ENCODE data around the gene KRT40. TPM values are rescaled to one million over a fixed set of nuclear protein-coding genes. Genes with fewer than 3 reads are reported as not detected.

Gene KRT40
- total RNA-seq, 1 experiment from 2014 or later, result not detected

DNA sequence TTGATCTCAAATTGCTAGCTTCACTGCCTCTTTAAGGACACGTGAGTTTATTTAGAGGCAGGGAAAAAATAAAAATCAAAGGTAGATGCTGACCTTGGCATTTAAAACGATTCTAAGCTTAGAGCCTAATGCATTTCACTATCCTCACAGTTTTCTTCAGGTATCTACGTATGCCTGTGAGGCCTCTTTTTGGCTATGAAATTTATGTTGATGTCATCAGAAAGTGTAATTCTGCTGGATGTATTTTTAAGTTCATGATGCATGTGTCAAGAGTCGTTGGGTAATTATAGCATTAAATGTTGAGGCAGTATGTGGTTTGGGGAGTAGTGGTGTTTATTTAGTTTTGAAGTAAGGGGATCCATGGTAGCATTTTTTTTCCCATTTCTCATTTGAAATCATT lies 19.8 kb upstream of the KRT40 start:
- intact Hi-C loops (cut with micrococcal nuclease), result no loop called here
- no peaks in the 10 kb centered on the region for H3K79me2 ChIP-seq (ENCODE audit: insufficient read depth, low read length)
- no peaks in the 10 kb centered on the region for H4K20me1 ChIP-seq (ENCODE audit: insufficient read depth)
- ChIA-PET CTCF (no interaction called here), RAD21 (ENCODE audit: low non-redundant PET in 1 of 2, low total read pairs in 2 of 2, uncharacterized antibody in 2 of 2, unreplicated experiment in 2 of 2) (no interaction called here), POLR2A (interaction anchor here (0.7 to 1.1 kb wide), 2 partner anchors 16 to 511 kb away, joined by 3 read pairs; no protein-coding TSS in a partner anchor)
- H3K4me2 ChIP-seq (ENCODE audit: low read length), result no peak overlapping the region
- no peaks in the 10 kb centered on the region for H3K36me3 ChIP-seq (ENCODE audit: control insufficient read depth in 1 of 2, insufficient read depth in 2 of 2, low read length in 2 of 2)
- H3K9me2 ChIP-seq (ENCODE audit: insufficient read depth), result no peaks in the 10 kb centered on the region
- no peak overlapping the region for H3K4me3 ChIP-seq (replicated peaks in 1 of 2; ENCODE audit: low read depth in 1 of 2, low read length in 2 of 2)
- TF ChIP-seq, protein P1, sequence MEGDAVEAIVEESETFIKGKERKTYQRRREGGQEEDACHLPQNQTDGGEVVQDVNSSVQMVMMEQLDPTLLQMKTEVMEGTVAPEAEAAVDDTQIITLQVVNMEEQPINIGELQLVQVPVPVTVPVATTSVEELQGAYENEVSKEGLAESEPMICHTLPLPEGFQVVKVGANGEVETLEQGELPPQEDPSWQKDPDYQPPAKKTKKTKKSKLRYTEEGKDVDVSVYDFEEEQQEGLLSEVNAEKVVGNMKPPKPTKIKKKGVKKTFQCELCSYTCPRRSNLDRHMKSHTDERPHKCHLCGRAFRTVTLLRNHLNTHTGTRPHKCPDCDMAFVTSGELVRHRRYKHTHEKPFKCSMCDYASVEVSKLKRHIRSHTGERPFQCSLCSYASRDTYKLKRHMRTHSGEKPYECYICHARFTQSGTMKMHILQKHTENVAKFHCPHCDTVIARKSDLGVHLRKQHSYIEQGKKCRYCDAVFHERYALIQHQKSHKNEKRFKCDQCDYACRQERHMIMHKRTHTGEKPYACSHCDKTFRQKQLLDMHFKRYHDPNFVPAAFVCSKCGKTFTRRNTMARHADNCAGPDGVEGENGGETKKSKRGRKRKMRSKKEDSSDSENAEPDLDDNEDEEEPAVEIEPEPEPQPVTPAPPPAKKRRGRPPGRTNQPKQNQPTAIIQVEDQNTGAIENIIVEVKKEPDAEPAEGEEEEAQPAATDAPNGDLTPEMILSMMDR (IDR thresholded peaks at IDR 0.05 in 2 of 3, conservative IDR thresholded peaks at IDR 0.05 in 1 of 3; ENCODE audit: borderline replicate concordance in 1 of 3, insufficient read depth in 1 of 3, low read depth in 2 of 3, low read length in 2 of 3), result no peak
- no TSS peak for BruUV-seq (replicated peaks)
- no peak for DNase-seq (ENCODE audit: low read depth, low spot score)
- peaks cover 0 to 1% of the 10 kb centered on the region in 2 experiments; a peak in 2 of 4 replicates for H3K4me1 ChIP-seq (ENCODE audit: control insufficient read depth in 1 of 2, insufficient read depth in 2 of 2, low read length in 2 of 2)
- no peak for ATAC-seq
- no peaks in the 10 kb centered on the region for H3K9me3 ChIP-seq (ENCODE audit: control insufficient read depth in 1 of 2, insufficient read depth in 1 of 2, low read depth in 1 of 2, low read length in 2 of 2)
- no peak overlapping the region for H3K27ac ChIP-seq (ENCODE audit: low read depth, low read length)
- no peak overlapping the region for H3K9ac ChIP-seq (ENCODE audit: low read length)
- no peak overlapping the region for H2AFZ ChIP-seq (ENCODE audit: low read depth, low read length, poor library complexity, severe bottlenecking)
- H3K27me3 ChIP-seq (ENCODE audit: insufficient read depth, low read length), result no peaks in the 10 kb centered on the region

- no peaks in the 10 kb centered on the region for H3K36me3 ChIP-seq (ENCODE audit: control insufficient read depth in 1 of 2, insufficient read depth in 2 of 2, low read length in 2 of 2)
- no peaks in the 10 kb centered on the region for H4K20me1 ChIP-seq (ENCODE audit: insufficient read depth)
- no peaks in the 10 kb centered on the region for H3K27me3 ChIP-seq (ENCODE audit: insufficient read depth, low read length)
- H3K9ac ChIP-seq (ENCODE audit: low read length), result no peak overlapping the region
- no peaks in the 10 kb centered on the region for H3K9me2 ChIP-seq (ENCODE audit: insufficient read depth)
- H3K27ac ChIP-seq (ENCODE audit: low read depth, low read length), result no peak overlapping the region
- DNase-seq (ENCODE audit: low read depth, low spot score), result no peak
- TF ChIP-seq ZNF274 (IDR thresholded peaks at IDR 0.05; ENCODE audit: low read depth, low read length) (no peak), TCF7L2 (IDR thresholded peaks at IDR 0.05; ENCODE audit: borderline replicate concordance, extremely low read depth, insufficient read depth, insufficient read length) (no peak), RAD21 (IDR thresholded peaks at IDR 0.05; ENCODE audit: low read depth) (no peak)
- ChIA-PET POLR2A (no interaction called here), CTCF (no interaction called here), RAD21 (ENCODE audit: low non-redundant PET in 1 of 2, low total read pairs in 2 of 2, uncharacterized antibody in 2 of 2, unreplicated experiment in 2 of 2) (no interaction called here)
- no peak for ATAC-seq
- H2AFZ ChIP-seq (ENCODE audit: low read depth, low read length, poor library complexity, severe bottlenecking), result peak overlapping the region; percentile 3
- intact Hi-C loops (cut with micrococcal nuclease), result no loop called here
- no peak overlapping the region for H3K4me2 ChIP-seq (ENCODE audit: low read length)
- H3K9me3 ChIP-seq (ENCODE audit: control insufficient read depth in 1 of 2, insufficient read depth in 1 of 2, low read depth in 1 of 2, low read length in 2 of 2), result no peaks in the 10 kb centered on the region
- BruUV-seq (replicated peaks), result no TSS peak
- H3K79me2 ChIP-seq (ENCODE audit: insufficient read depth, low read length), result no peaks in the 10 kb centered on the region
- no peak overlapping the region for H3K4me3 ChIP-seq (replicated peaks in 1 of 2; ENCODE audit: low read depth in 1 of 2, low read length in 2 of 2)
- no peaks in the 10 kb centered on the region; a peak in 1 of 4 replicates for H3K4me1 ChIP-seq (ENCODE audit: control insufficient read depth in 1 of 2, insufficient read depth in 2 of 2, low read length in 2 of 2)
Observed at GRCh38 chr17:41002814-41003213, 18.7 kb upstream of the KRT40 start.

All from HCT116 (cell line).